H9 (cell line): ENCODE data around the gene FOLR1. TPM values are rescaled to one million over a fixed set of nuclear protein-coding genes. Genes with fewer than 3 reads are reported as not detected.

Source experiments
- DNase-seq: peaks from one replicate; pipeline ENCODE4 v3.0.0-alpha.2; 2017
- H2AFZ ChIP-seq: one replicate; pipeline ENCODE4 v1.6.1; 2013; ENCODE audit warnings: mild to moderate bottlenecking, low read length, control low read depth, moderate library complexity
- H2AK5ac ChIP-seq: 2 replicates; pipeline ENCODE4 v1.6.1; 2013; ENCODE audit warnings: low read length, control low read depth, mixed read lengths; ENCODE audit not compliant: insufficient read length
- H2BK120ac ChIP-seq: one replicate; pipeline ENCODE4 v1.6.1; 2013; ENCODE audit warnings: low read depth, mild to moderate bottlenecking, low read length, control low read depth, inconsistent platforms; ENCODE audit not compliant: poor library complexity, severe bottlenecking
- H2BK12ac ChIP-seq: 2 replicates; pipeline ENCODE4 v1.6.1; 2013; ENCODE audit warnings: low read length, control low read depth, mixed read lengths, low read depth; ENCODE audit not compliant: insufficient read length
- H2BK15ac ChIP-seq: 2 replicates; pipeline ENCODE4 v1.6.1; 2013; ENCODE audit warnings: low read depth, low read length, control low read depth
- H2BK20ac ChIP-seq: one replicate; pipeline ENCODE4 v1.6.1; 2013; ENCODE audit warnings: low read depth, mild to moderate bottlenecking, low read length, control low read depth, inconsistent platforms; ENCODE audit not compliant: poor library complexity, severe bottlenecking
- H2BK5ac ChIP-seq: 2 replicates; pipeline ENCODE4 v1.6.1; 2013; ENCODE audit warnings: low read length, control low read depth, mixed read lengths; ENCODE audit not compliant: insufficient read length
- H3K14ac ChIP-seq: 2 replicates; pipeline ENCODE4 v1.6.1; 2013; ENCODE audit warnings: low read length, control low read depth; ENCODE audit not compliant: insufficient read depth
- H3K18ac ChIP-seq: 2 replicates; pipeline ENCODE4 v1.6.1; 2013; ENCODE audit warnings: low read depth, mild to moderate bottlenecking, mixed read lengths, low read length, control low read depth; ENCODE audit not compliant: insufficient read length
- H3K23ac ChIP-seq: 2 replicates; pipeline ENCODE4 v1.6.1; 2013; ENCODE audit warnings: low read length, control low read depth, mixed read lengths, low read depth; ENCODE audit not compliant: insufficient read length
- H3K23me2 ChIP-seq: 2 replicates; pipeline ENCODE4 v1.6.1; 2013; ENCODE audit warnings: low read depth, mild to moderate bottlenecking, mixed read lengths, low read length, control low read depth; ENCODE audit not compliant: insufficient read length, poor library complexity, severe bottlenecking
- H3K27ac ChIP-seq: 2 replicates; pipeline ENCODE4 v1.5.1; 2013; ENCODE audit warnings: low read length, control low read depth, mixed read lengths, low read depth; ENCODE audit not compliant: insufficient read length
- H3K27me3 ChIP-seq: 2 replicates; pipeline ENCODE4 v1.6.1; 2013; ENCODE audit warnings: low read length, control low read depth, inconsistent platforms; ENCODE audit not compliant: insufficient read depth
- H3K4ac ChIP-seq: 2 replicates; pipeline ENCODE4 v1.6.1; 2013; ENCODE audit warnings: low read depth, mild to moderate bottlenecking, control low read depth, inconsistent platforms, low read length, moderate library complexity
- H3K4me1 ChIP-seq: 2 replicates; pipeline ENCODE4 v1.6.1; 2013; ENCODE audit warnings: low read length, control low read depth, inconsistent platforms; ENCODE audit not compliant: insufficient read depth
- H3K4me2 ChIP-seq: 2 replicates; pipeline ENCODE4 v1.6.1; 2013; ENCODE audit warnings: low read length, control low read depth, mixed read lengths; ENCODE audit not compliant: insufficient read length, insufficient read depth
- H3K56ac ChIP-seq: 2 replicates; pipeline ENCODE4 v1.6.1; 2013; ENCODE audit warnings: low read depth, mild to moderate bottlenecking, mixed read lengths, low read length, control low read depth; ENCODE audit not compliant: insufficient read length
- H3K79me1 ChIP-seq: 2 replicates; pipeline ENCODE4 v1.6.1; 2013; ENCODE audit warnings: low read depth, mild to moderate bottlenecking, moderate library complexity, low read length, control low read depth, inconsistent platforms; ENCODE audit not compliant: insufficient read depth, poor library complexity, severe bottlenecking
- H3K79me2 ChIP-seq: 2 replicates; pipeline ENCODE4 v1.6.1; 2013; ENCODE audit warnings: low read length, control low read depth, inconsistent platforms; ENCODE audit not compliant: insufficient read depth
- H3K9ac ChIP-seq: 2 replicates; pipeline ENCODE4 v1.6.1; 2013; ENCODE audit warnings: low read length, control low read depth, mixed read lengths; ENCODE audit not compliant: insufficient read length; ENCODE audit errors: extremely low read depth
- H3K9me3 ChIP-seq: one replicate; pipeline ENCODE4 v1.6.1; 2013; ENCODE audit warnings: low read depth, low read length, inconsistent platforms; ENCODE audit not compliant: control insufficient read depth
- H3T11ph ChIP-seq: one replicate; pipeline ENCODE4 v1.6.1; 2013; ENCODE audit warnings: mild to moderate bottlenecking, low read length, control low read depth, inconsistent platforms
- H4K20me1 ChIP-seq: one replicate; pipeline ENCODE4 v1.6.1; 2013; ENCODE audit not compliant: control insufficient read depth, insufficient read length, insufficient read depth
- H4K5ac ChIP-seq: 2 replicates; pipeline ENCODE4 v1.6.1; 2013; ENCODE audit warnings: low read depth, mild to moderate bottlenecking, mixed read lengths, low read length, control low read depth; ENCODE audit not compliant: insufficient read length
- H4K8ac ChIP-seq: replicated peaks from 2 replicates; pipeline ENCODE4 v1.6.1; 2013; ENCODE audit warnings: low read length, control low read depth, mixed read lengths, low read depth; ENCODE audit not compliant: insufficient read length
- H4K91ac ChIP-seq: 2 replicates; pipeline ENCODE4 v1.6.1; 2013; ENCODE audit warnings: low read depth, mild to moderate bottlenecking, moderate library complexity, mixed read lengths, low read length, control low read depth; ENCODE audit not compliant: insufficient read length
- H3K27ac Mint-ChIP-seq, 3 experiments: 2 replicates in 2 of 3; 3 replicates in 1 of 3; pipeline ENCODE4 v1.8.0; 2020 to 2021; ENCODE audit warnings: mixed read lengths in 3 of 3, mild to moderate bottlenecking in 1 of 3, moderate library complexity in 1 of 3
- H3K27me3 Mint-ChIP-seq: 2 replicates; pipeline ENCODE4 v1.8.0; 2021; ENCODE audit warnings: low read depth, mild to moderate bottlenecking, moderate library complexity, mixed read lengths
- H3K36me3 Mint-ChIP-seq, 3 experiments: 2 replicates in 2 of 3; 3 replicates in 1 of 3; pipeline ENCODE4 v1.8.0; 2020 to 2021; ENCODE audit warnings: low read depth in 3 of 3, mixed read lengths in 3 of 3; ENCODE audit not compliant: insufficient read depth in 1 of 3
- H3K4me1 Mint-ChIP-seq, 2 experiments: 2 replicates each; pipeline ENCODE4 v1.8.0; 2020; ENCODE audit warnings: mixed read lengths in 2 of 2
- H3K4me3 Mint-ChIP-seq, 2 experiments: 2 replicates in 1 of 2; 3 replicates in 1 of 2; pipeline ENCODE4 v1.8.0; 2020 to 2021; ENCODE audit warnings: mild to moderate bottlenecking in 2 of 2, mixed read lengths in 2 of 2, moderate library complexity in 1 of 2
- H3K9me3 Mint-ChIP-seq, 2 experiments: 2 replicates in 1 of 2; 3 replicates in 1 of 2; pipeline ENCODE4 v1.8.0; 2020; ENCODE audit warnings: mild to moderate bottlenecking in 2 of 2, mixed read lengths in 2 of 2, moderate library complexity in 1 of 2
- CTCF ChIP-seq: fragments of 200-600 bp; sonication (generic); conservative IDR thresholded peaks from 3 replicates; pipeline ENCODE4 v1.8.0; 2021; ENCODE audit warnings: antibody characterized with exemption, mild to moderate bottlenecking
- WGBS: extraction: QIAGEN DNeasy Blood & Tissue Kit; methylation state at CpG from one replicate; pipeline ENCODE4 v1.1.7; 2013; ENCODE audit warnings: missing lambda C conversion rate, low lambda C conversion rate, mixed read lengths; ENCODE audit not compliant: insufficient read length; ENCODE audit errors: extremely low coverage; 5-methylcytosine and 5-hydroxymethylcytosine counted together
- total RNA-seq: library from RNA; stranded (reverse); gene quantifications from 2 replicates; pipeline ENCODE4 v1.2.1, GENCODE V29; 2021

The FOLR1 gene
- total RNA-seq, 1 experiment from 2014 or later = 0.92 TPM

GRCh38 chr11:72220696-72221363 lies 28.9 kb downstream of the FOLR1 start:
- Histone ChIP-seq H3K14ac (no peak overlapping the region), H4K8ac (no peak overlapping the region), H3K18ac (no peak overlapping the region), H3K9me3 (no peaks in the 10 kb centered on the region), H2BK20ac (no peak overlapping the region), H2BK120ac (no peak overlapping the region), H4K91ac (no peak overlapping the region), H2AFZ (no peak overlapping the region), H3K79me1 (peaks cover 3% of the 10 kb centered on the region), H3K9ac (no peak overlapping the region), H3K23ac (no peak overlapping the region), H4K5ac (no peak overlapping the region), H2AK5ac (no peak overlapping the region), H3K4me1 (peaks cover 2% of the 10 kb centered on the region; the same call in 1 of the 2 replicates), H3K79me2 (peaks cover 2% of the 10 kb centered on the region; the same call in 1 of the 2 replicates), H3K27me3 (no peaks in the 10 kb centered on the region), H2BK5ac (no peak overlapping the region), H3K56ac (no peak overlapping the region), H3T11ph (no peak overlapping the region), H2BK15ac (no peak overlapping the region), H3K23me2 (peaks cover 16% of the 10 kb centered on the region), H3K27ac (no peak overlapping the region), H2BK12ac (no peak overlapping the region), H3K4me2 (no peak overlapping the region), H3K4ac (no peak overlapping the region), H4K20me1 (no peaks in the 10 kb centered on the region)
- H3K36me3 Mint-ChIP-seq = peaks cover 0 to 5% (median 0%) of the 10 kb centered on the region in 3 experiments; a peak in 1 of 7 replicates
- peaks cover 26 to 34% of the 10 kb centered on the region in 2 experiments for H3K4me1 Mint-ChIP-seq
- H3K27me3 Mint-ChIP-seq = peaks cover 33% of the 10 kb centered on the region
- WGBS = no CpG with 5 or more reads among the region's 10 CpGs
- peak; percentile 19 for DNase-seq
- H3K4me3 Mint-ChIP-seq = peak overlapping the region in 1 of 2 experiments; percentile 36; a peak in 1 of 5 replicates
- no peaks in the 10 kb centered on the region for H3K9me3 Mint-ChIP-seq
- H3K27ac Mint-ChIP-seq = no peak overlapping the region; a peak in 1 of 7 replicates
- TF ChIP-seq CTCF = no peak
